NCI-H1694 (cell line): ENCODE data around the gene TAF1L.

Source experiments
- DNase-seq: peaks from one replicate; lab custom pipeline; 2025; lab: John Stamatoyannopoulos, UW

The TAF1L gene

GRCh38 chr9:32589083-32589723 lies 46.3 kb downstream of the TAF1L start:
- DNase-seq = peak; percentile 12

GRCh38 chr9:32587901-32588300 lies 47.6 kb downstream of the TAF1L start:
- no peak for DNase-seq

GRCh38 chr9:32584784-32585183 lies 50.7 kb downstream of the TAF1L start:
- DNase-seq = no peak

GRCh38 chr9:32581512-32582143 lies 53.8 kb downstream of the TAF1L start:
- DNase-seq = peak; percentile 77

GRCh38 chr9:32580631-32581300 lies 54.7 kb downstream of the TAF1L start:
- no peak for DNase-seq

- DNase-seq = peak; percentile 65
Observed at GRCh38 chr9:32579706-32580331, 55.6 kb downstream of the TAF1L start.
